ENCODE measurements around the gene SLC29A3. TPM values are rescaled to one million over a fixed set of nuclear protein-coding genes. Genes with fewer than 3 reads are reported as not detected.

SLC29A3 gene
- polyA plus RNA-seq, 1 of the 3 experiments (the other 2 are of a cell fraction) = 3.8 TPM

- Histone ChIP-seq H3K9ac (no peak overlapping the region), H3K9me2 (no peaks in the 10 kb centered on the region), H3K4me3 (ENCODE audit: low read depth in 2 of 2, low read length in 1 of 2) (no peak overlapping the region), H4K20me1 (ENCODE audit: insufficient read depth) (no peaks in the 10 kb centered on the region), H3K9me3 (no peaks in the 10 kb centered on the region), H3K36me3 (replicated peaks in 1 of 2; ENCODE audit: control insufficient read depth in 1 of 2, insufficient read depth in 2 of 2, low read length in 1 of 2) (peaks cover 0 to 3% of the 10 kb centered on the region in 2 experiments), H2AFZ (ENCODE audit: low read depth) (no peak overlapping the region), H3K4me1 (ENCODE audit: control insufficient read depth in 1 of 2, insufficient read depth in 2 of 2, low read depth in 1 of 2, low read length in 1 of 2) (peaks cover 0 to 11% of the 10 kb centered on the region in 2 experiments; a peak in 1 of 4 replicates), H3K4me2 (no peak overlapping the region), H3K79me2 (ENCODE audit: insufficient read depth) (no peaks in the 10 kb centered on the region), H3K27me3 (ENCODE audit: insufficient read depth) (no peaks in the 10 kb centered on the region), H3F3A (replicated peaks; ENCODE audit: insufficient read depth) (peaks cover 20% of the 10 kb centered on the region), H3K27ac (ENCODE audit: low read depth in 2 of 2, low read length in 1 of 2) (no peak overlapping the region)
- 8% methylated on average over 17 of the region's 21 CpGs for WGBS (ENCODE audit: low lambda C conversion rate)
- DNase-seq = peak; percentile 81
- POLR2A ChIA-PET = no interaction called here
- TF ChIP-seq RAD21 (IDR thresholded peaks at IDR 0.05; ENCODE audit: low read length) = peak; percentile 80
- peak; percentile 69 for TF ChIP-seq CTCF (IDR thresholded peaks at IDR 0.05)
- TF ChIP-seq TEAD4 (IDR thresholded peaks at IDR 0.05; ENCODE audit: borderline replicate concordance, insufficient read depth) = no peak
- no peak for TF ChIP-seq MXI1 (IDR thresholded peaks at IDR 0.05; ENCODE audit: low read depth, low read length)
- TF ChIP-seq PBX3 (IDR thresholded peaks at IDR 0.05) = no peak
- TF ChIP-seq EP300 (IDR thresholded peaks at IDR 0.05; ENCODE audit: borderline replicate concordance in 1 of 2, low read depth in 1 of 2, low read length in 1 of 2) = no peak
- no peak for TF ChIP-seq USF2 (IDR thresholded peaks at IDR 0.05; ENCODE audit: borderline replicate concordance, low read depth, low read length)
- TF ChIP-seq USF1 (IDR thresholded peaks at IDR 0.05; ENCODE audit: borderline replicate concordance, low read depth) = no peak
- no peak for TF ChIP-seq EZH2phosphoT487 (IDR thresholded peaks at IDR 0.05; ENCODE audit: borderline replicate concordance, low read depth)
- TF ChIP-seq MEF2A (IDR thresholded peaks at IDR 0.05; ENCODE audit: borderline replicate concordance, low read depth) = no peak
- no peak for TF ChIP-seq MAX (IDR thresholded peaks at IDR 0.05; ENCODE audit: low read depth)
- TF ChIP-seq SMC3 (IDR thresholded peaks at IDR 0.05; ENCODE audit: low read depth, low read length) = peak; percentile 59
- TF ChIP-seq JUND (IDR thresholded peaks at IDR 0.05) = no peak
- TF ChIP-seq GATA2 (CRISPR knock-in tag; IDR thresholded peaks at IDR 0.05) = no peak
- TF ChIP-seq TCF12 (IDR thresholded peaks at IDR 0.05) = no peak
- no peak for TF ChIP-seq ZBTB33 (IDR thresholded peaks at IDR 0.05; ENCODE audit: borderline replicate concordance, low read depth)
- no peak for TF ChIP-seq NFIC (IDR thresholded peaks at IDR 0.05; ENCODE audit: borderline replicate concordance)
- CTCF ChIA-PET = interaction anchor here (0.6 to 5.1 kb wide), 39 partner anchors 10 to 582 kb away, joined by 3 to 33 read pairs (median 4); partner anchors contain the start of gene CDH23
Measured at GRCh38 chr10:71314028-71314693, 4.9 kb upstream of the SLC29A3 start.

All from SK-N-SH (cell line).